K562 (cell line): ENCODE results near the gene RHOBTB3. TPM values are rescaled to one million over a fixed set of nuclear protein-coding genes. Genes with fewer than 3 reads are reported as not detected.

Experiments
- BHLHE40 ChIP-seq: IDR thresholded peaks from 2 replicates; pipeline ENCODE4 v1.6.1; 2011; ENCODE audit warnings: low read length, improper control_type of control experiment
- HDAC6 ChIP-seq: IDR thresholded peaks from 2 replicates; pipeline ENCODE4 v1.6.1; 2012; ENCODE audit warnings: low read depth, mild to moderate bottlenecking, control low read depth, inconsistent platforms, low read length, moderate library complexity
- HMG20B ChIP-seq: fragments of 250-450 bp; sonication (Bioruptor Pico); IDR thresholded peaks from 2 replicates; pipeline ENCODE4 v1.5.0; 2021; ENCODE audit warnings: mild to moderate bottlenecking
- POLR2G ChIP-seq: fragments of 200-400 bp; formaldehyde crosslinking; IDR thresholded peaks from 2 replicates; pipeline ENCODE4 v1.6.1; 2017; ENCODE audit warnings: low read depth, mild to moderate bottlenecking, antibody characterized with exemption, low read length, moderate library complexity
- YY1 ChIP-seq, 3 experiments: IDR thresholded peaks; 2 replicates each; pipeline ENCODE4 v1.6.1; 2011; ENCODE audit warnings: low read length in 2 of 3, mild to moderate bottlenecking in 2 of 3, moderate library complexity in 2 of 3, borderline replicate concordance in 1 of 3, control low read depth in 1 of 3, low read depth in 1 of 3; ENCODE audit not compliant: insufficient read depth in 3 of 3, insufficient replicate concordance in 2 of 3, control insufficient read depth in 1 of 3, insufficient read length in 1 of 3; ENCODE audit errors: extremely low read depth in 1 of 3
- ZZZ3 ChIP-seq: fragments of 450-650 bp; IDR thresholded peaks from 2 replicates; pipeline ENCODE4 v1.6.1; 2016; ENCODE audit warnings: antibody characterized with exemption, mild to moderate bottlenecking, moderate library complexity
- polyA plus RNA-seq, 8 experiments: library from polyadenylated mRNA; depleted of rRNA in 4 of 8; stranded (reverse) in 5 of 8; unstranded in 3 of 8; fragments of >200 nt; fragmentation: Nextera tagmentation in 2 of 8; fragmentation: Illumina TruSeq in 1 of 8; extraction: Ambion mirVana in 2 of 8; extraction: Trizol in 1 of 8; gene quantifications; 2 replicates each; pipeline versions ENCODE4 v1.2.1 to v1.2.3, GENCODE V29; 2011 to 2014; ENCODE audit warnings: inconsistent platforms in 1 of 8, missing spikeins in 1 of 8
- total RNA-seq, 7 experiments: library from RNA; depleted of rRNA in 6 of 7; stranded (reverse); fragments of >200 nt in 6 of 7; fragmentation: Illumina TruSeq in 2 of 7; extraction: Trizol in 2 of 7; gene quantifications; 2 replicates each; pipeline versions ENCODE4 v1.2.1 to v1.2.3, GENCODE V29; 2011 to 2021; ENCODE audit warnings: low replicate concordance in 1 of 7
- TF ChIP-seq, protein P1 (sequence below): IDR thresholded peaks from 2 replicates; pipeline ENCODE4 v1.6.1; 2014; ENCODE audit warnings: antibody characterized with exemption
- TF ChIP-seq, protein P2 (sequence below): fragments of 250-450 bp; sonication (Bioruptor Pico); IDR thresholded peaks from 2 replicates; pipeline ENCODE4 v1.5.1; 2021; ENCODE audit warnings: mild to moderate bottlenecking
- TF ChIP-seq, protein P3 (sequence below), 2 experiments: fragments of 450-650 bp; conservative IDR thresholded peaks; 2 replicates each; pipeline ENCODE4 v1.6.1; 2017; ENCODE audit warnings: mild to moderate bottlenecking in 2 of 2, moderate library complexity in 2 of 2
- TF ChIP-seq, protein P4 (sequence below), 2 experiments: fragments of 450-650 bp; IDR thresholded peaks; 2 replicates each; pipeline ENCODE4 v1.6.1; 2016; ENCODE audit warnings: mild to moderate bottlenecking in 2 of 2, borderline replicate concordance in 1 of 2, low read depth in 1 of 2, moderate library complexity in 1 of 2
- TF ChIP-seq, protein P5 (sequence below): fragments of 250-450 bp; sonication (Bioruptor Pico); IDR thresholded peaks from 2 replicates; pipeline ENCODE4 v1.9.0; 2021; ENCODE audit warnings: mild to moderate bottlenecking, inconsistent platforms

The RHOBTB3 gene
- total and polyA plus RNA-seq, 9 of the 15 experiments (the other 6 are each of a cell fraction or from before 2014, with no cell fraction given), result 39.7 to 143 (median 115) TPM

DNA sequence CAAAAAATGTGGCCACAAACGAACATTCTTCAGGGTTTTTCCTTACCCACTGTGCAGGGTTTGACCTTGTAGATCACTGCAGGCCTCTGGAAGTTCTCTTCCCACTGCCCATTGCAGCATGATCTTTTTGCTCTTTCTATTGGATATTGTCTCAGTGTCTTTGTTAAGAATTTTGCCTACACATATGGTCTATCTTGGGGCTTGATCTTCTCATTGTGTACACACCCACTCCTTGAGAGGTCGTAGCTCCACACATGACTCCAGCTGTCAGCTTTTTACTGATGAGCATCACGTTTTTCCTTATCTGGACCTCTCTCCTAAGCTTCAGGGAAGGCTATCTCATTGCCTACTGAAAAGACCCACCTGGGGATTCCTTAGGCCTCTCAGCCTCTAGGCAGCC, 94.4 kb downstream of the RHOBTB3 start (continued):
- TF ChIP-seq, protein P1, sequence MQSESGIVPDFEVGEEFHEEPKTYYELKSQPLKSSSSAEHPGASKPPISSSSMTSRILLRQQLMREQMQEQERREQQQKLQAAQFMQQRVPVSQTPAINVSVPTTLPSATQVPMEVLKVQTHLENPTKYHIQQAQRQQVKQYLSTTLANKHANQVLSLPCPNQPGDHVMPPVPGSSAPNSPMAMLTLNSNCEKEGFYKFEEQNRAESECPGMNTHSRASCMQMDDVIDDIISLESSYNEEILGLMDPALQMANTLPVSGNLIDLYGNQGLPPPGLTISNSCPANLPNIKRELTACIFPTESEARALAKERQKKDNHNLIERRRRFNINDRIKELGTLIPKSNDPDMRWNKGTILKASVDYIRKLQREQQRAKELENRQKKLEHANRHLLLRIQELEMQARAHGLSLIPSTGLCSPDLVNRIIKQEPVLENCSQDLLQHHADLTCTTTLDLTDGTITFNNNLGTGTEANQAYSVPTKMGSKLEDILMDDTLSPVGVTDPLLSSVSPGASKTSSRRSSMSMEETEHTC, result peak; percentile 49; the same call in 1 of the 2 replicates
- TF ChIP-seq ZZZ3, result no peak
- no peak for TF ChIP-seq HMG20B
- no peak for TF ChIP-seq POLR2G
- TF ChIP-seq HDAC6, result no peak
- peak; percentile 96 for TF ChIP-seq BHLHE40
- no peak for TF ChIP-seq YY1 (IDR thresholded peaks at IDR 0.05; ENCODE audit: borderline replicate concordance in 1 of 3, control insufficient read depth in 1 of 3, extremely low read depth in 1 of 3, insufficient read depth in 3 of 3, insufficient read length in 1 of 3, insufficient replicate concordance in 2 of 3, low read depth in 1 of 3, low read length in 2 of 3)
- TF ChIP-seq, protein P2, sequence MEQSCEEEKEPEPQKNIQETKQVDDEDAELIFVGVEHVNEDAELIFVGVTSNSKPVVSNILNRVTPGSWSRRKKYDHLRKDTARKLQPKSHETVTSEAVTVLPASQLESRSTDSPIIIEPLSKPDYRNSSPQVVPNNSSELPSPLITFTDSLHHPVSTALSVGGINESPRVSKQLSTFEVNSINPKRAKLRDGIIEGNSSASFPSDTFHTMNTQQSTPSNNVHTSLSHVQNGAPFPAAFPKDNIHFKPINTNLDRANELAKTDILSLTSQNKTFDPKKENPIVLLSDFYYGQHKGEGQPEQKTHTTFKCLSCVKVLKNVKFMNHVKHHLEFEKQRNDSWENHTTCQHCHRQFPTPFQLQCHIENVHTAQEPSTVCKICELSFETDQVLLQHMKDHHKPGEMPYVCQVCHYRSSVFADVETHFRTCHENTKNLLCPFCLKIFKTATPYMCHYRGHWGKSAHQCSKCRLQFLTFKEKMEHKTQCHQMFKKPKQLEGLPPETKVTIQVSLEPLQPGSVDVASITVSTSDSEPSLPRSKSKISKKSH, result no peak
- TF ChIP-seq, protein P3, sequence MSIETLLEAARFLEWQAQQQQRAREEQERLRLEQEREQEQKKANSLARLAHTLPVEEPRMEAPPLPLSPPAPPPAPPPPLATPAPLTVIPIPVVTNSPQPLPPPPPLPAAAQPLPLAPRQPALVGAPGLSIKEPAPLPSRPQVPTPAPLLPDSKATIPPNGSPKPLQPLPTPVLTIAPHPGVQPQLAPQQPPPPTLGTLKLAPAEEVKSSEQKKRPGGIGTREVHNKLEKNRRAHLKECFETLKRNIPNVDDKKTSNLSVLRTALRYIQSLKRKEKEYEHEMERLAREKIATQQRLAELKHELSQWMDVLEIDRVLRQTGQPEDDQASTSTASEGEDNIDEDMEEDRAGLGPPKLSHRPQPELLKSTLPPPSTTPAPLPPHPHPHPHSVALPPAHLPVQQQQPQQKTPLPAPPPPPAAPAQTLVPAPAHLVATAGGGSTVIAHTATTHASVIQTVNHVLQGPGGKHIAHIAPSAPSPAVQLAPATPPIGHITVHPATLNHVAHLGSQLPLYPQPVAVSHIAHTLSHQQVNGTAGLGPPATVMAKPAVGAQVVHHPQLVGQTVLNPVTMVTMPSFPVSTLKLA (conservative IDR thresholded peaks at IDR 0.05), result peak in 1 of 2 experiments; percentile 46; a peak in 2 of 4 replicates
- TF ChIP-seq, protein P4, sequence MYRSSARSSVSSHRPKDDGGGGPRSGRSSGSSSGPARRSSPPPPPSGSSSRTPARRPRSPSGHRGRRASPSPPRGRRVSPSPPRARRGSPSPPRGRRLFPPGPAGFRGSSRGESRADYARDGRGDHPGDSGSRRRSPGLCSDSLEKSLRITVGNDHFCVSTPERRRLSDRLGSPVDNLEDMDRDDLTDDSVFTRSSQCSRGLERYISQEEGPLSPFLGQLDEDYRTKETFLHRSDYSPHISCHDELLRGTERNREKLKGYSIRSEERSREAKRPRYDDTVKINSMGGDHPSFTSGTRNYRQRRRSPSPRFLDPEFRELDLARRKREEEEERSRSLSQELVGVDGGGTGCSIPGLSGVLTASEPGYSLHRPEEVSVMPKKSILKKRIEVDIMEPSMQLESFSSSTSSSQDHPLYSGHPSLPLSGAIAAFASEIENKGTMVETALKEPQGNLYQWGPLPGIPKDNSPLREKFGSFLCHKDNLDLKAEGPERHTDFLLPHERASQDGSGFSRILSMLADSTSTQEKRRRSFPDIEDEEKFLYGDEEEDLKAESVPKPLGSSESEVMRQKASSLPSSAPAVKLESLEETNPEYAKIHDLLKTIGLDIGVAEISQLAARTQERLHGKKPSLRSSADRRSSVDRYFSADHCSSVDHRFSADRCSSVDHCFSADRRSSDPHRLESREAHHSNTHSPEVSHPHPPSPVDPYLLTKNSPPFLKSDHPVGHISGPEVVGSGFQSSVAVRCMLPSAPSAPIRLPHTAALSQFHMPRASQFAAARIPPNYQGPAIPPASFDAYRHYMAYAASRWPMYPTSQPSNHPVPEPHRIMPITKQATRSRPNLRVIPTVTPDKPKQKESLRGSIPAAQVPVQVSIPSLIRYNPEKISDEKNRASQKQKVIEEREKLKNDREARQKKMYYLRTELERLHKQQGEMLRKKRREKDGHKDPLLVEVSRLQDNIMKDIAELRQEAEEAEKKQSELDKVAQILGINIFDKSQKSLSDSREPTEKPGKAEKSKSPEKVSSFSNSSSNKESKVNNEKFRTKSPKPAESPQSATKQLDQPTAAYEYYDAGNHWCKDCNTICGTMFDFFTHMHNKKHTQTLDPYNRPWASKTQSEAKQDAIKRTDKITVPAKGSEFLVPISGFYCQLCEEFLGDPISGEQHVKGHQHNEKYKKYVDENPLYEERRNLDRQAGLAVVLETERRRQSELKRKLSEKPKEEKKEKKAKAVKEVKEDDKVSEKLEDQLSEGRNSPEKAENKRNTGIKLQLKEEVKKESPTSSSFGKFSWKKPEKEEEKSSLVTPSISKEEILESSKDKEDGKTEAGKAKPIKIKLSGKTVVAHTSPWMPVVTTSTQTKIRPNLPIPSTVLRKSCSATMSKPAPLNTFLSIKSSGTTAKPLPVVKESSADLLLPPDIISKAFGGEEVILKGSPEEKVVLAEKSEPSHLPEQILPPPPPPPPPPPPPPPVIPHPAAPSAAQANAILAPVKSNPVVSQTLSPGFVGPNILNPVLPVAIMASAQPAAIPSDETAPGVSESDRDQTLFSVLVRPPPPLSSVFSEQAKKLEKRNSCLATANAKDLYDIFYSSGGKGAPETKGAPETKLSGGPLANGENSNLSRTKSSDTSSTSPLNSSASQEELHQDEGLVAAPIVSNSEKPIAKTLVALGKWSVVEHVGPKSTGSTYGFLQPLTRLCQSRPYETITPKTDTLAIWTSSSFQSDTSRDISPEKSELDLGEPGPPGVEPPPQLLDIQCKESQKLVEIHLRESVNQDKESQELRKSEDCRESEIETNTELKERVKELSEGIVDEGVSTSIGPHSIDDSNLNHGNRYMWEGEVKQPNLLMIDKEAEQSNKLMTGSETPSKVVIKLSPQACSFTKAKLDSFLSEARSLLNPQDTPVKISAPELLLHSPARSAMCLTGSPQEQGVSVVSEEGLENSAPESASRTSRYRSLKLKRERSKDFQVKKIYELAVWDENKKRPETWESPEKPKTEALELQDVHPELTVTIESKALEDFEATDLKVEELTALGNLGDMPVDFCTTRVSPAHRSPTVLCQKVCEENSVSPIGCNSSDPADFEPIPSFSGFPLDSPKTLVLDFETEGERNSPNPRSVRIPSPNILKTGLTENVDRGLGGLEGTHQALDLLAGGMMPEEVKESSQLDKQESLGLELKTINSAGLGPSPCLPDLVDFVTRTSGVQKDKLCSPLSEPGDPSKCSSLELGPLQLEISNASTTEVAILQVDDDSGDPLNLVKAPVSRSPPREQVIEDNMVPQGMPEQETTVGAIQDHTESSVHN (IDR thresholded peaks at IDR 0.05; ENCODE audit: borderline replicate concordance in 1 of 2, low read depth in 1 of 2), result peak in 1 of 2 experiments; percentile 94; a peak in 2 of 4 replicates
- TF ChIP-seq, protein P5, sequence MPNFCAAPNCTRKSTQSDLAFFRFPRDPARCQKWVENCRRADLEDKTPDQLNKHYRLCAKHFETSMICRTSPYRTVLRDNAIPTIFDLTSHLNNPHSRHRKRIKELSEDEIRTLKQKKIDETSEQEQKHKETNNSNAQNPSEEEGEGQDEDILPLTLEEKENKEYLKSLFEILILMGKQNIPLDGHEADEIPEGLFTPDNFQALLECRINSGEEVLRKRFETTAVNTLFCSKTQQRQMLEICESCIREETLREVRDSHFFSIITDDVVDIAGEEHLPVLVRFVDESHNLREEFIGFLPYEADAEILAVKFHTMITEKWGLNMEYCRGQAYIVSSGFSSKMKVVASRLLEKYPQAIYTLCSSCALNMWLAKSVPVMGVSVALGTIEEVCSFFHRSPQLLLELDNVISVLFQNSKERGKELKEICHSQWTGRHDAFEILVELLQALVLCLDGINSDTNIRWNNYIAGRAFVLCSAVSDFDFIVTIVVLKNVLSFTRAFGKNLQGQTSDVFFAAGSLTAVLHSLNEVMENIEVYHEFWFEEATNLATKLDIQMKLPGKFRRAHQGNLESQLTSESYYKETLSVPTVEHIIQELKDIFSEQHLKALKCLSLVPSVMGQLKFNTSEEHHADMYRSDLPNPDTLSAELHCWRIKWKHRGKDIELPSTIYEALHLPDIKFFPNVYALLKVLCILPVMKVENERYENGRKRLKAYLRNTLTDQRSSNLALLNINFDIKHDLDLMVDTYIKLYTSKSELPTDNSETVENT (CRISPR knock-in tag), result no peak
